DND-41 (cell line): ENCODE data around the gene TFIP11.

Source experiments
- EZH2 ChIP-seq: IDR thresholded peaks from 3 replicates; pipeline ENCODE4 v1.6.1; 2012; ENCODE audit warnings: borderline replicate concordance, low read depth, mild to moderate bottlenecking, moderate library complexity, low read length, inconsistent platforms; ENCODE audit not compliant: severe bottlenecking
- TF ChIP-seq, protein P1 (sequence below): IDR thresholded peaks from 2 replicates; pipeline ENCODE4 v1.5.1; 2012; ENCODE audit warnings: borderline replicate concordance, low read length, moderate library complexity, mild to moderate bottlenecking; ENCODE audit not compliant: poor library complexity, severe bottlenecking; ENCODE audit errors: extremely low read depth

DNA sequence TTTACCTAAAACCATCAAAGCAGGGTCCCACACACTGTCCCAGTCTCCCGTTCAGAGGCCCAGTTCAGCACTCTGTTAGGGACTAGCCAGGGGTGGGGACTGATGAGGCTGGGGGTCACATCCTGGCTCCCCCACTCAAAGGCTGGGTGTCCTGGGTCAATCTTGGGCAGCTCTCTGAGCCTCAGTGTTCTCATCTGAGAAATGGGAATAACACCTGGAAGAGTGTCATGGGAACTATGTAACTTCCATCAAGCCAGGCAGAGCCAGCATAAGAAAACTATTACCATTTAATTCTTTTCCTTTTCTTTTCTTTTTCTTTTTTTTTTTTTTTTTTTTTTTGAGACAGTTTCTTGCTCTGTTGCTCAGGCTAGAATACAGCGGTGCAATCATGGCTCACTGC is 39.3 kb upstream of the TFIP11 start:
- TF ChIP-seq, protein P1, sequence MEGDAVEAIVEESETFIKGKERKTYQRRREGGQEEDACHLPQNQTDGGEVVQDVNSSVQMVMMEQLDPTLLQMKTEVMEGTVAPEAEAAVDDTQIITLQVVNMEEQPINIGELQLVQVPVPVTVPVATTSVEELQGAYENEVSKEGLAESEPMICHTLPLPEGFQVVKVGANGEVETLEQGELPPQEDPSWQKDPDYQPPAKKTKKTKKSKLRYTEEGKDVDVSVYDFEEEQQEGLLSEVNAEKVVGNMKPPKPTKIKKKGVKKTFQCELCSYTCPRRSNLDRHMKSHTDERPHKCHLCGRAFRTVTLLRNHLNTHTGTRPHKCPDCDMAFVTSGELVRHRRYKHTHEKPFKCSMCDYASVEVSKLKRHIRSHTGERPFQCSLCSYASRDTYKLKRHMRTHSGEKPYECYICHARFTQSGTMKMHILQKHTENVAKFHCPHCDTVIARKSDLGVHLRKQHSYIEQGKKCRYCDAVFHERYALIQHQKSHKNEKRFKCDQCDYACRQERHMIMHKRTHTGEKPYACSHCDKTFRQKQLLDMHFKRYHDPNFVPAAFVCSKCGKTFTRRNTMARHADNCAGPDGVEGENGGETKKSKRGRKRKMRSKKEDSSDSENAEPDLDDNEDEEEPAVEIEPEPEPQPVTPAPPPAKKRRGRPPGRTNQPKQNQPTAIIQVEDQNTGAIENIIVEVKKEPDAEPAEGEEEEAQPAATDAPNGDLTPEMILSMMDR: no peak
- no peak for TF ChIP-seq EZH2
